Measurements from ENCODE around the gene MRLN.
"Not testable (repeated sequence)": the region's sequence is repeated elsewhere in the genome, so short reads cannot be mapped to it uniquely, and the experiment has no call there.

MRLN gene

DNA sequence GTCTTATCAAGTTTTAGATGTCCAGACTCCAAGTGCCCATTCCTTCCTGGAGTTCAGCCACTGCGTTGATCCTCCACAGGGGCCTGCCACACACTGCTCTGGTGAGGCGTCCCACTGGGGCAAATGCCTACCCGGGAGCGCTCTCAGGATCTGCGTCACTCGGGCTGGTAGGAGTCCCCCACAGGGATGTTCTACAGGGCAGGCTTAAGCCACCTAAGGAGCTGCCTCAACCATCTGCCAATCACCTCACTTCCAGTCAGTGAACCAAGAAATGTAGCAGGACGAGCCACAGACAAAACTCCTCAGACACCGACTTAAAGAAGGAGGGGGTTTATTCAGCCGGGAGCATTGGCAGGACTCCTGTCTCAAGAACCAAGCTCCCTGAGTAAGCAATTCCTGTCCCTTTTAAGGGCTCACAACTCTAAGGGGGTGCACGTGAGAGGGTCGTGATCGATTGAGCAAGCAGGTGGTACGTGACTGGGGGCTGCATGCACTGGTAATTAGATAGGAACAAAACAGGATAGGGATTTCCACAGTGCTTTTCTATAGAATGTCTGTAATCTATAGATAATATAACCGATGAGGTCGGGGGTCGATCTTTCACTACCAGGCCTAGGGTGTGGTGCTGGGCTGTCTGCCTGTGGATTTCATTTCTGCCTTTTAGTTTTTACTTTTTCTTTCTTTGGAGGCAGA, 19.8 kb downstream of the MRLN start:
- not testable (repeated sequence) for H3K27ac ChIP-seq (ENCODE audit: insufficient read depth, low read length, poor library complexity, severe bottlenecking); H3K9me3 ChIP-seq (ENCODE audit: control insufficient read depth, low read length)

DNA sequence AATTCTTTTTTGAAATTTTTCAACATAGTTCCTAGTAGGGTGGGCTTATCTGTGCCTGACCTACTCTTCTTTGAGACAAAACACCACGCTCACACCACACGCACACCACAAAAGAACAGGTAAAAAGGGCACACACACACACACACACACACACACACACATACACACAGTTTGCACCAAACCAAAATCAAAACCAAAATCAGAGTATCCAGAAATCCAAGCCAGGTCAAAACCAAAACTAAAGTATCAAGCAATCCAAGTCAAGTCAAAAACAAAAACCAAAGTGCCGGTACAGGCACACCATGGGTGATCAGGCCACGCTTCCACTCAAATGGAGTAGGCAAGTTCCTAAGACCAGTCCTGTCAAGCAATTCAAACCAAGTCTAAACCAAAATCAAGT, 20.4 kb downstream of the MRLN start:
- not testable (repeated sequence) for H3K4me3 ChIP-seq (ENCODE audit: insufficient read depth, low read depth, low read length, poor library complexity, severe bottlenecking); DNase-seq; H3K27ac ChIP-seq (ENCODE audit: insufficient read depth, low read length, poor library complexity, severe bottlenecking); H3K4me1 ChIP-seq (ENCODE audit: control insufficient read depth, insufficient read depth, low read length, poor library complexity, severe bottlenecking); H3K9me3 ChIP-seq (ENCODE audit: control insufficient read depth, low read length); H3K36me3 ChIP-seq (ENCODE audit: control insufficient read depth, insufficient read depth, low read length); H3K27me3 ChIP-seq (replicated peaks; ENCODE audit: control insufficient read depth, insufficient read depth, low read length, poor library complexity, severe bottlenecking)

More for the DNA sequence above, 19.8 kb downstream of the MRLN start:
- not testable (repeated sequence) for H3K36me3 ChIP-seq (ENCODE audit: control insufficient read depth, insufficient read depth, low read length); DNase-seq; H3K4me3 ChIP-seq (ENCODE audit: insufficient read depth, low read depth, low read length, poor library complexity, severe bottlenecking); H3K4me1 ChIP-seq (ENCODE audit: control insufficient read depth, insufficient read depth, low read length, poor library complexity, severe bottlenecking); H3K27me3 ChIP-seq (replicated peaks; ENCODE audit: control insufficient read depth, insufficient read depth, low read length, poor library complexity, severe bottlenecking)

DNA sequence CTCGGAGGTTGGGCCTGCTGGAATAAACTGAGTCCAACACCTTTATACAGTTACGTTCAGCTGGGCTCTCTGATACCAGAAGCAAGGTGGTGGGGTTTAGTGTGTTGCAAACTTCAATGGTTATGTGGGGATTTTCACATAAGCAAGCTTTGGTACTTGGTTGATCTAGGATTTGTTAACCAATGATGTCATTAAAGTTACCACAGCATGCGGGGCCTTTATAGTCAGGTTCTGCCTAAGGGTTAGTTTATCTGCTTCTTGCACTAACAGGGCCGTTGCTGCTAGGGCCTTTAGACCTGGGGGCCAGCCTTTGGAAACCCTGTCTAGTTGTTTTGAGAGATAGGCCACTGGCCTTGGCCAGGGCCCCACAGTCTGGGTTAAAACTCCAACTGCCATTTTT, 24.1 kb downstream of the MRLN start:
- H3K27me3 ChIP-seq (replicated peaks; ENCODE audit: control insufficient read depth, insufficient read depth, low read length, poor library complexity, severe bottlenecking); H3K4me3 ChIP-seq (ENCODE audit: insufficient read depth, low read depth, low read length, poor library complexity, severe bottlenecking); H3K4me1 ChIP-seq (ENCODE audit: control insufficient read depth, insufficient read depth, low read length, poor library complexity, severe bottlenecking); H3K36me3 ChIP-seq (ENCODE audit: control insufficient read depth, insufficient read depth, low read length); H3K27ac ChIP-seq (ENCODE audit: insufficient read depth, low read length, poor library complexity, severe bottlenecking); H3K9me3 ChIP-seq (ENCODE audit: control insufficient read depth, low read length); DNase-seq: not testable (repeated sequence)

DNA sequence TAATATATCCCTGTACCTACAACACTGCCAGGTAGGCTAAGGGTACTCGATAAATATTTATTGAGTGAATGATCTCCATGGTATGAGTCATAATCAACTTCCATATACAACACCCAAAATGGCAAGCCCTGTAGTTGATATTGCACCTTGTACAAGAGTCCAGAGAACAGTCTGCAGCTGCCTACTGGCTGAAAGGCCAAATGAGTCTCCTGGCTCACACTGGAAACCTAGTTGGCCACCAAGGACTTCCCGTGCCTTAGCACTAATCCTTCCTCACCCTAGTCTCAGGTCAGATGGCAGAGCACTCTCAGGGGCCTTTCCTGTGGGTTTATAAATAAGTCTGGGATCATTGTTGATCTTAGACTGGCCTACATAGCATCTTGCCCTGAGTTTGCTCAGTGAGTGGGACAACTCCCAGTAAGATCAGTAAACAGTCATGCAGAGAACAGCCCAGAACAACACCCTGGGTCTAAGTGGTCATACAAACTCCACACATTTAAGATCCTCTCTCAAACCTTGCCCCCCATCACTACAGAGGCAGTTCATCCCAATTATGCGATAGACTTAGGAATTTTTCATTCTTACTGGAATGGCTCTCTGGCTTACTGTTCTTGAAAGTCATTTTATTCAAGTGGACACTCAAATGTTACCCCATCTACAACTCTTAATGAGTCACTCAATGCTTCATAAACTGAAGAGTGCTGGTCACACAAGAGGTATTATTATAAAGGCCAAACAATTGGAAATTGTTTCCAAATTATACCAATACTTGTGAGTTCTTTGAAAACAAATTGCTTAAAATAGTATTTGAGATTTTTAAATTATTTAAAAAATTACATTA, 28.9 kb downstream of the MRLN start:
- no peak for DNase-seq
- no peak overlapping the region for H3K4me3 ChIP-seq (ENCODE audit: insufficient read depth, low read depth, low read length, poor library complexity, severe bottlenecking)
- no peaks in the 10 kb centered on the region for H3K4me1 ChIP-seq (ENCODE audit: control insufficient read depth, insufficient read depth, low read length, poor library complexity, severe bottlenecking)
- H3K27ac ChIP-seq (ENCODE audit: insufficient read depth, low read length, poor library complexity, severe bottlenecking): no peak overlapping the region
- H3K27me3 ChIP-seq (replicated peaks; ENCODE audit: control insufficient read depth, insufficient read depth, low read length, poor library complexity, severe bottlenecking): peaks cover 4% of the 10 kb centered on the region
- H3K36me3 ChIP-seq (ENCODE audit: control insufficient read depth, insufficient read depth, low read length): no peaks in the 10 kb centered on the region
- H3K9me3 ChIP-seq (ENCODE audit: control insufficient read depth, low read length): no peaks in the 10 kb centered on the region

DNA sequence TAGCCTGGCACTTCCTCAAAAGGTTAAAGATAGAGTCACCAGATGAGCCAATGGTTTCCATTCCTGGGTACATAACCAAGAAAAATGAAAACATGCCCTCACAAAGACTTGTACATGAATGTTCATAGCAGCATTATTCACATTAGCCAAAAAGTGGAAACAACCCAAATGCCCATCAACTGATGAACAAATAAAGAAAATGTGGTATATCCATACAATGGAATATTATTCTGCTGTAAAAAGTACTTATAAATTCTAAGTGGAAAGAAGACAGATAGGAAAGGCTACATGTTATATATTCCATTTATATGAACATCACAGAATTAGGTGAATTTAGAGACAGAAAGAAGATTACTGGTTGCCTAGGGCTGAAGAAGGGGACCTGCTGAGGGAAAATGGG, 32.9 kb downstream of the MRLN start:
- H3K4me3 ChIP-seq (ENCODE audit: insufficient read depth, low read depth, low read length, poor library complexity, severe bottlenecking): no peak overlapping the region
- no peak for DNase-seq
- peaks cover 4% of the 10 kb centered on the region for H3K27me3 ChIP-seq (replicated peaks; ENCODE audit: control insufficient read depth, insufficient read depth, low read length, poor library complexity, severe bottlenecking)
- no peaks in the 10 kb centered on the region for H3K4me1 ChIP-seq (ENCODE audit: control insufficient read depth, insufficient read depth, low read length, poor library complexity, severe bottlenecking)
- no peaks in the 10 kb centered on the region for H3K9me3 ChIP-seq (ENCODE audit: control insufficient read depth, low read length)
- no peaks in the 10 kb centered on the region for H3K36me3 ChIP-seq (ENCODE audit: control insufficient read depth, insufficient read depth, low read length)
- no peak overlapping the region for H3K27ac ChIP-seq (ENCODE audit: insufficient read depth, low read length, poor library complexity, severe bottlenecking)

DNA sequence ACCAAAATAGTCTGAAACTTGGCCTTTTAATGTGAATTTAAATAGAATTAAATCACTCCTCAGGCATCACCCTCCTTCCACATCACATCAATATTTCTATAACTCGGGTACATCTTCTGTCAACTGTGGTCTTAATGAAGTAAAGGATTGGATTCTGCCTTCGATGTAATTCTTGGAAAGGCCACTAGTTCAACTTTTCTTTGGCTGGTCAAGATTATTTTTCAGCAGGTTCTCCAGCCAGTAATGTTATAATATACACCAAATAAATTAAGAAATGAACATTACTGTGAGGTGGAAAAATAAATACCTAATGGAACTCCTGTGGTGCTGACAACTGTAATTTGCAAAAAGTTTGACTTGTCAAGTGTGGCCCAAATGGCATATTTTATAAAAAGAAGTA, 33.9 kb downstream of the MRLN start:
- H3K4me1 ChIP-seq (ENCODE audit: control insufficient read depth, insufficient read depth, low read length, poor library complexity, severe bottlenecking): no peaks in the 10 kb centered on the region
- H3K9me3 ChIP-seq (ENCODE audit: control insufficient read depth, low read length): no peaks in the 10 kb centered on the region
- no peak overlapping the region for H3K27ac ChIP-seq (ENCODE audit: insufficient read depth, low read length, poor library complexity, severe bottlenecking)
- no peak for DNase-seq
- H3K27me3 ChIP-seq (replicated peaks; ENCODE audit: control insufficient read depth, insufficient read depth, low read length, poor library complexity, severe bottlenecking): peaks cover 4% of the 10 kb centered on the region
- H3K4me3 ChIP-seq (ENCODE audit: insufficient read depth, low read depth, low read length, poor library complexity, severe bottlenecking): no peak overlapping the region
- no peaks in the 10 kb centered on the region for H3K36me3 ChIP-seq (ENCODE audit: control insufficient read depth, insufficient read depth, low read length)

DNA sequence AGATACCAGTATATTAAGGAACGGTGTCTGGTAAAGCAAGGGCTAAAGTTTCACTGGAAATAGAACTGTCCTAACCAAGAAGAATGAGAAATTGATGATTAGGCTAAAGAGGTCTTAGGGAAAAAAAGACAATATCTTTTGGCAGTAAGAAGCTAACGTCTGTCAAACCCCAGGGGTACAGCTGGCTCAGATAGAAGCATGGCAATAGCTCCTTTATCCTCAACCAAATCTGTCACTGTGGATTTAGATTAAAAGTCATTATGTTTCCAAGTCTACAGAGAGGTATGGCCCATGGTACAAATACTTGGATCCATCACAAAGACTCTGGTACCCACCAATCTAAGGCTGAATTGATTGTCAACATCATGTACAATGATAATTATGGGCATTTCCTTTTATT, 35.0 kb downstream of the MRLN start:
- Histone ChIP-seq H3K27me3 (replicated peaks; ENCODE audit: control insufficient read depth, insufficient read depth, low read length, poor library complexity, severe bottlenecking) (peaks cover 4% of the 10 kb centered on the region), H3K27ac (ENCODE audit: insufficient read depth, low read length, poor library complexity, severe bottlenecking) (no peak overlapping the region), H3K36me3 (ENCODE audit: control insufficient read depth, insufficient read depth, low read length) (no peaks in the 10 kb centered on the region), H3K4me3 (ENCODE audit: insufficient read depth, low read depth, low read length, poor library complexity, severe bottlenecking) (no peak overlapping the region), H3K9me3 (ENCODE audit: control insufficient read depth, low read length) (no peaks in the 10 kb centered on the region), H3K4me1 (ENCODE audit: control insufficient read depth, insufficient read depth, low read length, poor library complexity, severe bottlenecking) (no peaks in the 10 kb centered on the region)
- DNase-seq: no peak

DNA sequence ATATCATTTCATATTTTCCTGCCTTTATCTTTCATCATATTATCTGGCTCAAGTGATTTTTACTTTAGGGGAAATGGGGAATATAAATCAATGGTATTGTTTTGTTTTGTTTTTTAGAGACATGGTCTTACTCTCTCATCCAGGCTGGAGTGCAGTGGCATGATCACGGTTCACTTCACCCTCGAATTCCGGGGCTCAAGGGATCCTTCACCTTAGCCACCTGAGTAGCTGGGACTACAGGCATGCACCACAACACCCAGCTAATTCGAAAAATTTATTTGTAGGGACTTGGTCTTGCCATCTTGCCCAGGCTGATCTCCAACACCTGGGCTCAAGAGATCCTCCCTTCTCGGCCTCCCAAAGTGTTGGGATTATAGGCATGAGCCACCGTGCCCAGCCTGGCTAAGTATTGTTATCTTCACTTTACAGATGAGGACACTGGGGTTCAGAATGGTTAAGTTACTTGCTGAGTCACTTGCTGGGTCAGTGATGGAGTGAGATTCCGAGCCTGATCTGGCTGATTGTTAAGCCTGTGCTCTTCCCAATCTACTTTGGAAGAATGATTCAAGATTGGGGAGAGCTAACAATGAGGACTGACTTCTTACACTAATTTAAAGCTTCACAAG, 39.9 kb downstream of the MRLN start:
- no peaks in the 10 kb centered on the region for H3K9me3 ChIP-seq (ENCODE audit: control insufficient read depth, low read length)
- no peaks in the 10 kb centered on the region for H3K27me3 ChIP-seq (replicated peaks; ENCODE audit: control insufficient read depth, insufficient read depth, low read length, poor library complexity, severe bottlenecking)
- H3K4me3 ChIP-seq (ENCODE audit: insufficient read depth, low read depth, low read length, poor library complexity, severe bottlenecking): no peak overlapping the region
- H3K36me3 ChIP-seq (ENCODE audit: control insufficient read depth, insufficient read depth, low read length): no peaks in the 10 kb centered on the region
- peaks cover 3% of the 10 kb centered on the region for H3K4me1 ChIP-seq (ENCODE audit: control insufficient read depth, insufficient read depth, low read length, poor library complexity, severe bottlenecking)
- H3K27ac ChIP-seq (ENCODE audit: insufficient read depth, low read length, poor library complexity, severe bottlenecking): no peak overlapping the region
- DNase-seq: no peak

DNA sequence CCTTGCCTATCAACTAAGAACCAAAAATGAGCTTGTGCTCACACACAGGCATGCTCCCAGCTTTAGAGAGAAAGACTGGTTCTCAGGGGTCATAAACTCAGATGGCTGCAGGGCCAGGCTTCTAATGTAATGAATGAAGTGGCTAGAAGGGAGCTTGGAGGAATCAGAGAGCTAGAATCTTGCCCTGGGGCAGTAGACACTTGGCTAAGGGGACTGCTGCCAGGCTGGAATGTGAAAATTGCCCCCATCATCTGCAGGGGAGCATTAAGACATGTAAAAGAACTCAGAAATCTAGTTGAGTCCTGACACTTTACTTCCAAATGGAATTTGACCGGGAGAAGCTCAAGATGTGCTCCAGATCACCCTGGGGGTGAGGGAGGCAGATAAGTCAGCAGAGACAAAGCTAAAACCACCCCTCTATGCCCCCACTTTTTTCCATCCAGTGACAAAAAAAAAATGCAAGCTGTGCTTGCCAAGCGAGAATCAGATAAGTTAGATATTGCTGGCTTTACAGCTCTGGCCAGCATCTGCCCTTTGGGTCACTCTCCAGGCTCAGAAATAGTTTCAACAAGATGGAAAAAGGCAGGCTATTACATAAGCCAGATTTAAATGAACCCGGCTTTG, 41.3 kb downstream of the MRLN start:
- H3K27me3 ChIP-seq (replicated peaks; ENCODE audit: control insufficient read depth, insufficient read depth, low read length, poor library complexity, severe bottlenecking): no peaks in the 10 kb centered on the region
- H3K4me1 ChIP-seq (ENCODE audit: control insufficient read depth, insufficient read depth, low read length, poor library complexity, severe bottlenecking): peaks cover 3% of the 10 kb centered on the region
- no peak for DNase-seq
- no peaks in the 10 kb centered on the region for H3K9me3 ChIP-seq (ENCODE audit: control insufficient read depth, low read length)
- no peak overlapping the region for H3K4me3 ChIP-seq (ENCODE audit: insufficient read depth, low read depth, low read length, poor library complexity, severe bottlenecking)
- H3K27ac ChIP-seq (ENCODE audit: insufficient read depth, low read length, poor library complexity, severe bottlenecking): no peak overlapping the region
- H3K36me3 ChIP-seq (ENCODE audit: control insufficient read depth, insufficient read depth, low read length): no peaks in the 10 kb centered on the region

Data from effector memory CD4-positive, alpha-beta T cell (primary cell).